HG03159 (cell line): ENCODE measurements around the gene UQCRFS1.

ENCODE experiments used
- ATAC-seq: cut with Tn5 transposase; IDR thresholded peaks from one replicate; pipeline ENCODE4 v1.9.1; 2021; ENCODE audit warnings: mild to moderate bottlenecking, moderate library complexity; ENCODE audit not compliant: unreplicated experiment

Gene UQCRFS1

GRCh38 chr19:29170554-29170953 lies 42.4 kb downstream of the UQCRFS1 start:
- no peak for ATAC-seq

GRCh38 chr19:29162694-29163093 lies 50.3 kb downstream of the UQCRFS1 start:
- ATAC-seq: no peak

DNA sequence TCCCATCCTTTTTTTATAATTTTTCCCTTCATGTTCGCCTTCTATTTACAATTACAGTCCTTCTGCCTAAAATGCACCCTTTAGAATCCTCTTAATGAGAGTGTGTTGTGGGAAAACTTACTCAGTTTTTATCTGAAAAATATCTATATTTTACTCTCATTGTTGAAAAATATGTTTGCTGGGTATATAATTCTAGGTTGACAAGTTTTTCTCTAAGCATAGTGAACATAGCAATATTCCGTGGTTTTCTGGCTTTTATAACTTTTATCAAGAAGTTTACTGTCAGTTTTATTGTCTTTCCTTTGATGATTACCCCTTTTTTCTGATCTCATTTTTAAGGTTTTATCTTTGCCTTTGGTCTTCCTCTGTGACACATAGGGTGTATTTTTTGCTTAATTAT lies 57.3 kb downstream of the UQCRFS1 start:
- no peak for ATAC-seq
